Erythroblast (primary cell): ENCODE data around the gene TRIM3.

Experiments
- DNase-seq, 2 experiments: peaks; one replicate each; lab custom pipeline; 2025; lab: John Stamatoyannopoulos, UW
- GATA1 ChIP-seq: IDR thresholded peaks from 2 replicates; pipeline ENCODE4 v1.6.1; 2011; ENCODE audit warnings: low read depth, mild to moderate bottlenecking, control low read depth, low read length, moderate library complexity
- POLR2A ChIP-seq: IDR thresholded peaks from 2 replicates; pipeline ENCODE4 v1.6.1; 2011; ENCODE audit warnings: mild to moderate bottlenecking, low read length

TRIM3 gene

GRCh38 chr11:6411594-6412031 is 62.1 kb downstream of the TRIM3 start:
- no peak for DNase-seq
- no peak for TF ChIP-seq GATA1
- no peak for TF ChIP-seq POLR2A

GRCh38 chr11:6410695-6411430 is 62.9 kb downstream of the TRIM3 start:
- TF ChIP-seq GATA1 (no peak), POLR2A (no peak)
- no peak for DNase-seq

- no peak for TF ChIP-seq GATA1
- TF ChIP-seq POLR2A: no peak
- DNase-seq: no peak
These were observed 67.4 kb downstream of the TRIM3 start for GRCh38 chr11:6406370-6406769.

GRCh38 chr11:6405846-6406245 is 67.9 kb downstream of the TRIM3 start:
- no peak for DNase-seq
- TF ChIP-seq POLR2A (no peak), GATA1 (no peak)

- TF ChIP-seq GATA1 (no peak), POLR2A (no peak)
- DNase-seq: no peak
These were observed 68.6 kb downstream of the TRIM3 start for GRCh38 chr11:6405052-6405667.

GRCh38 chr11:6404342-6405051 is 69.2 kb downstream of the TRIM3 start:
- no peak for TF ChIP-seq POLR2A
- no peak for DNase-seq

GRCh38 chr11:6403539-6403938 is 70.2 kb downstream of the TRIM3 start:
- DNase-seq: no peak
- no peak for TF ChIP-seq POLR2A
- TF ChIP-seq GATA1: no peak

- TF ChIP-seq POLR2A: no peak
- TF ChIP-seq GATA1: no peak
- no peak for DNase-seq
These were observed 71.2 kb downstream of the TRIM3 start for GRCh38 chr11:6402561-6402981.

GRCh38 chr11:6402061-6402470 is 71.7 kb downstream of the TRIM3 start:
- DNase-seq: no peak
- no peak for TF ChIP-seq GATA1
- TF ChIP-seq POLR2A: no peak

- DNase-seq: no peak
- TF ChIP-seq POLR2A: no peak
- no peak for TF ChIP-seq GATA1
These were observed 72.3 kb downstream of the TRIM3 start for GRCh38 chr11:6401464-6401863.

GRCh38 chr11:6400431-6401345 is 73.1 kb downstream of the TRIM3 start:
- DNase-seq: no peak
- TF ChIP-seq POLR2A (no peak), GATA1 (no peak)
